Cardiac fibroblast (primary cell): Measurements from ENCODE around the gene LRRC51.

Source experiments
- DNase-seq, 2 donors: peaks; one replicate each; pipeline versions ENCODE4 v3.0.0 to v3.0.0-alpha.2; 2010; ENCODE audit warnings: low read depth in 2 of 2
- H3K4me3 ChIP-seq, 2 donors: replicated peaks in 1 of 2; 1 replicate in 1 of 2; 2 replicates in 1 of 2; pipeline ENCODE4 v1.5.1; 2011; ENCODE audit warnings: low read depth in 2 of 2, low read length in 2 of 2, mild to moderate bottlenecking in 2 of 2, moderate library complexity in 1 of 2
- TF ChIP-seq, protein P1 (sequence below): IDR thresholded peaks from one replicate; pipeline ENCODE4 v1.5.1; 2011; ENCODE audit warnings: low read depth, mild to moderate bottlenecking, low read length, inconsistent platforms

LRRC51 gene

DNA sequence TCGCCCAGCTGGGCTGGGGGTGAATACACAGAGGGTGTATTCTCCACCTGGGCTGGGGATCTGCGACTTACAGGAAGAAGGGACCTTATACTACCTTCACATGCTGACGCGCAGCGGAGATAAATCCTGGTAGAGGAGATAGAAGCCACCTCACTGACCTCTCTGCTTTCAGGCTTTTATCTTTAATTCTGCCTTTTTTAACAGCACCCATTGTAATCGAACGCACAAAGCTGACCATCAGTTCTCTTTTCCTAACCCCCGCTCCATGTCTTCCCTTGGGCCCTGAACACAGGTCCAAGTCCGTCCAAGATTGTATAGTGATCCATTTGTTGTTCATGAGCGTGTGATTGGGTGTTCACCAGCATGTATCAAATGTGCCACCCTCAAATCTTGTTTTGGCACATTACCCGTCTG lies 23.1 kb downstream of the LRRC51 start:
- TF ChIP-seq, protein P1, sequence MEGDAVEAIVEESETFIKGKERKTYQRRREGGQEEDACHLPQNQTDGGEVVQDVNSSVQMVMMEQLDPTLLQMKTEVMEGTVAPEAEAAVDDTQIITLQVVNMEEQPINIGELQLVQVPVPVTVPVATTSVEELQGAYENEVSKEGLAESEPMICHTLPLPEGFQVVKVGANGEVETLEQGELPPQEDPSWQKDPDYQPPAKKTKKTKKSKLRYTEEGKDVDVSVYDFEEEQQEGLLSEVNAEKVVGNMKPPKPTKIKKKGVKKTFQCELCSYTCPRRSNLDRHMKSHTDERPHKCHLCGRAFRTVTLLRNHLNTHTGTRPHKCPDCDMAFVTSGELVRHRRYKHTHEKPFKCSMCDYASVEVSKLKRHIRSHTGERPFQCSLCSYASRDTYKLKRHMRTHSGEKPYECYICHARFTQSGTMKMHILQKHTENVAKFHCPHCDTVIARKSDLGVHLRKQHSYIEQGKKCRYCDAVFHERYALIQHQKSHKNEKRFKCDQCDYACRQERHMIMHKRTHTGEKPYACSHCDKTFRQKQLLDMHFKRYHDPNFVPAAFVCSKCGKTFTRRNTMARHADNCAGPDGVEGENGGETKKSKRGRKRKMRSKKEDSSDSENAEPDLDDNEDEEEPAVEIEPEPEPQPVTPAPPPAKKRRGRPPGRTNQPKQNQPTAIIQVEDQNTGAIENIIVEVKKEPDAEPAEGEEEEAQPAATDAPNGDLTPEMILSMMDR: no peak
- H3K4me3 ChIP-seq: peak overlapping the region; percentile 3 to 24
- no peak for DNase-seq

DNA sequence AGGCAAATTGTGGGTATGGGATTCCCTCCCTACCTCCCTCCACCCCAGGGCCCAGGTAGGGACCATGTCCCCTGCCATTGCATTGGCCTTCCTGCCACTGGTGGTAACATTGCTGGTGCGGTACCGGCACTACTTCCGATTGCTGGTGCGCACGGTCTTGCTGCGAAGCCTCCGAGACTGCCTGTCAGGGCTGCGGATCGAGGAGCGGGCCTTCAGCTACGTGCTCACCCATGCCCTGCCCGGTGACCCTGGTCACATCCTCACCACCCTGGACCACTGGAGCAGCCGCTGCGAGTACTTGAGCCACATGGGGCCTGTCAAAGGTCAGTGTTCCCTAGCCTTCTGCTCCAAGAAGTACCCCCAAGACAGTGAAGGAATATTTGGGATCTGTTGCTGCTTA lies 25.2 kb downstream of the LRRC51 start, which contains the start of gene TOMT:
TSS of gene TOMT (plus strand) at position 37 of the 400 bp plus-strand sequence. CDS start at position 65, 28 bp downstream.
- no peak within 1 kb of the TSS for H3K4me3 ChIP-seq
- TF ChIP-seq, protein P1: no peak
- no peak for DNase-seq

DNA sequence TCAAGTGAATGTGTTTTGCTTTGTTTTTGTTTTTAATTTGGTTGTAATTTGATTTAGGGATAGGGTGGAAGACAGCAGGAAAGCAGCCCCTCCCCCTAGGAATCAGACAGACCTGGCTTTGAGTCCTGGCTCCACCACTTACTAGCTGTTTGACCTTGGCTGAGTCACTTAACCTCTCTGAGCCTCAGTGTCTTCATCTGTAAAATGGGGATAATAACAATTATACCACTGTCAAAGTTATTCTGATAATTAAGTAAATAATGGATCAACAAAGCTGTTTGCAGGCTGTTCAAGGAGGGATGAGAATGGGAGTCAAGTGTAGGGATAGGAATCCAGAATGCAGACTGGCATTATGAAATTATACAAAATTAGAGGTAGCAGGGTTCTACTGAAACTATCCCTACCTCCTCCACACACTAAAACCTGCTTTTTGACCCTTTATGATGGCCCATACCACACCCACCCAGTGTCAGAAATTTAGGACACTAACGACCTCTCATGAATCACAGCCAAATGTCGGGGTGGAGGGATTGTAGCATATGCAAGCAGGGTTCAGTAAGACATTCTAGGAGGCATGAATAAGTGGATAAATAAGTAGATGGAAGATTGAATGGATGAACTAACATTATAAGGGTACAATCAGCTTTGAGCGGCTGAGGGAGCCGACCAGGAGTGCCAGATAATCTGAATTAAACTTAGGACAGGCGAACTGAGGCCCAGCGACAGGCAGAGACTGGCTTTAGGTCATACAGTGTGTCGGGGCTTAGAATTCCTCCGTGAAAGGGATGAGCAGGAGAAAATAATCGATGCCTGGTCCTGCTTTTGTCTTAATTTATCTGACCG lies 30.9 kb downstream of the LRRC51 start:
- no peak for DNase-seq

GRCh38 chr11:72112143-72112977 lies 31.7 kb downstream of the LRRC51 start, which contains the start of gene ANAPC15:
TSS of gene ANAPC15 (minus strand) at chr11:72112695. CDS start at chr11:72111276, 1,419 bp downstream.
- DNase-seq: peak; percentile 100
- peak within 1 kb of the TSS; percentile 83 to 85 for H3K4me3 ChIP-seq
- TF ChIP-seq, protein P1: no peak

More for the DNA sequence above, 30.9 kb downstream of the LRRC51 start:
- TF ChIP-seq, protein P1: no peak
- peak overlapping the region; percentile 83 to 85 for H3K4me3 ChIP-seq

DNA sequence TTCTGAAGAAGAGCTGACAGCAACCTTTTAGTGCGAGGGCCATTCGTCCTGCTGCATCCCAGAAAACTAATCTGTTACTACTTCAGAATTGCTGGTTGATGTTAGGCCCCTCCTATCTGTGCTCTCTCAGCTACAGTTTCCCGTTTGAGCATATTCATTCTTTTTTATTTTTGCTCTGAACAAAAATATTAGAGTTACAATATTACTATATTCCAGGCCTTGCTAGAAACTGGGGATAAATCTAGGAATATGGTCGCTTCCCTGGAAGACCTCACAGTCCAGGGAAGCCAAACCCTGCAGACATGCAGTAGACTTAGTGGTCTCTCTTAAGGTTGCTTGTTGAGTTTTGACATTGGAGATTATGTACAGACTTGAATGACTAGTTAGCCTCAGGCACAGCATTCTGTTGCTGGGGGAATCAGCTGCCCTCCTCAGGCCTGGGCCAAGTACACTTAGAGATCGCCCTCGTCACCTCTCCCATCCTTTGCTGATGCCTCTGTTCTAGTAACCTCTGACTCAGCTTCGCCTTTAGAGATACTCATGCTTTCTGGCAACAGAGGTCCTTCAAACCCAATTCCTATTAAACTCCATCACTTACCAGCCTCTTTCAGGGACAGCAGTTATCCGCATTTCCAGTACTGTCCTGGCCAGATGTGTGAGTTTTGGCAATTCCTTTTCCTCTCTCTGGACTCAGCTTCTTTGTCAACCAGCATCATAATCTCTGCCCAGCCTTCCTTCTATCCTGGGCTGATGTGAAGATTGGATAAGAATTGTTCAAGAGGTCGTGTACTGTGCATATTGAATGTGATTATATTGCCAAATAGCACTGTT lies 32.5 kb downstream of the LRRC51 start:
- TF ChIP-seq, protein P1: no peak
- DNase-seq: peak in 1 of 2 donors; percentile 28
- H3K4me3 ChIP-seq: peak overlapping the region; percentile 83 to 85

DNA sequence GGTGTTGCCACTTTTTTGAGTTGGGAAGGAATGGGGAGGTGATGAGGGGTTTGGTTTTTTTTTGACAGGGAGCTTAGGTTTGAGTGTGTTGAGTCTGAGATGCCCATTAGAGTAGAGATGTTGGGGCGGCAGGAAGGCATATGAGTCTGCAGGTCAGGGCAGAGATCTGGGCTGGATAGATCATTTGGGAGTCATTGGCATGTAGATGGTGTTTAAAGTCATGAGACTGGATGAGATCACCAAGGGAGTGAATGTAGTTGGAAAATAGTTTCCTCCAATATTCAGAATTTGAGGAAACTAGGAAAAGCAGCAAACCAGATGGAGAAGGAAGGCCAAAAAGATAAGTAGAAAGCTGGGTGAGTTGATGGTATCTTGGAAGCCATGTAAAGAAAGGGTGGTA lies 33.9 kb downstream of the LRRC51 start:
- DNase-seq: no peak
- H3K4me3 ChIP-seq: no peak overlapping the region
- TF ChIP-seq, protein P1: no peak
